GM19455 (cell line): ENCODE results near the gene AMELY.
"Not testable (repeated sequence)": the region's sequence is repeated elsewhere in the genome, so short reads cannot be mapped to it uniquely, and the experiment has no call there.

Experiments used
- ATAC-seq: cut with Tn5 transposase; IDR thresholded peaks from one replicate; pipeline ENCODE4 v1.9.1; 2021; ENCODE audit not compliant: unreplicated experiment

The AMELY gene

DNA sequence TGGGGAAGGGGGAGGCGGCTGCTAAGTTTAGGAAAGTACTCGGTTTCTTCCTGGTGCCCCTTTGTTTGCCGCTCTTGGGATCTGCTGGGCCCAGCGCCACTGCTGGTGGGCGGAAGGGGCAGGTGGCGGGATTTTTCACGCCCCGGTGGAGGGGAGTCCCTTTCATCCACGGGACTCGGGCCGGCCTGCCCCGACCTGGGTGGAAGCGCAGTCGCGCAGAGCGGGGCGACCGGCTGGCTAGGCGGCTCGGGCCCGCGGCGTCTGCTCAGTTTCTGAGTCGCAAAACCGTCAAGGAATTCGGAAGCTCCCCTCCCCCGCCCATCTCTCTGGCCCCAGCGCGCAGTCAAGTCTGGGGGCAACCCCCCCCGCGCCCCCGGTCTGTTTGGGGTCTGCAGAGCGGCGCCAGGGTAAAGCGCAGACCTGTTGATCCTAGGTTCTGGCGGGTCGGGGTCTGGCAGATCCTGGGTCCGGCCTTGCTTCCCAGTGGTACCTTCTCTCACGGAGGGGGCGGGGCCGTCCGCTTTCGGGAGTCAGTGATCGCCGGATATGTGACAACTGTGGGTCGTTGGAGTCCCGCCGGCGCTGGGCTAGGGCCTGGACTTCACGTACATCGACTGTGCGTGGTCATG lies at the start of gene AMELY:
Gene AMELY, minus strand, starts transcription at position 500 of the 629 bp plus-strand sequence. CDS start 39,144 bp downstream, outside the sequence.
- ATAC-seq, result no peak

GRCh38 chrY:6949947-6950346 lies 38.4 kb upstream of the AMELY start:
- no peak for ATAC-seq

DNA sequence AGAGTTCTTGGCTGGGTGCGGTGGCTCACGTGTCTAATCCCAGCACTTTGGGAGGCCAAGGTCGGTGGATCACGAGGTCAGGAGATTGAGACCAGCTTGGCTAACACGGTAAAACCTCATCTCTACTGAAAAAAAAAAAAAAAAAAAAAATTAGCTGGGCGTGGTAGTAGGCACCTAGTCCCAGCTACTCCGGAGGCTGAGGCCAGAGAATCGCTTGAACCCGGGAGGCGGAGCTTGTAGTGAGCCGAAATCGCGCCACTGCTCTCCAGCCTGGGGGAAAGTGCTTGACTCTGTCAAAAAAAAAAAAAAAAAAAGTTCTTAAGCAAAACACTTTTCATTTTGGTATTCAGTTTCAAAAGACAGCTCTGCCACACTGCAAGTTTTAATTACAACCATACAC lies 36.8 kb upstream of the AMELY start:
- no peak for ATAC-seq

DNA sequence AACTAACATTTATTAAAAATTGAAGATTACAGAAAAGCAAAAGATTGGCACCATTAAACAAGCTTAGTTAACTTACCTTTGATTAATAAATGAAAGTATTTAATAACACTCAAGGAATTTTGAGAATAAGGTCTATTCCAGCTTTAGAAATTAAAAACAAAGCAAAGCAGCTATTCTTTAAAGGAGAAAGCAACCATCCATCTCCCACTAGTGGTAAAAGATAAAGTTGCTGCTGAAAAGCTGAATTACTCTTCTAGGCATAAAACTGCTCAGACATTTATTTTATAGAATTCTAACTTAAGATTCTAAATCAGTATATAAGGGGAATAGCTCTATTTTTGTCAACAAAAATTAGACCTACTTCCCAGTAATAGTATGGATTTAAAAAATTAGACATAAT lies 36.1 kb upstream of the AMELY start:
- no peak for ATAC-seq

DNA sequence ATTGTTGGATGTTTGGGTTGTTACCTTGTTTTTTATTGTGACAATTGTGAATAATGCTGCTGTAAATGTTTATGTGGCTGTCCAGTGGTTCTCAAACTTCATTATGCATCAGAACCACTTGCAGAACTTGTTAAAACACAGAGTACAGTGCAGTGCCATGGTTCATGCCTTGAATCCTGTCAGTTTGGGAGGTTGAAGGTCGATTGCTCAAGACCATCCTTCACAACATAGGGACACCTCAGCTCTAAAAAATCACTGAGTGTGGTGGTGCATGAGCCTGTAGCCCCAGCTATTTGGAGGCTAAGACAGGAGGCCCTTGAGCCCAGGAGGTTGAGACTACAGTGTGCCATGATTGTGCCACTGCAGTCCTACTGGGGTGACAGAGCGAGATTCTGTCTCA lies 23.9 kb upstream of the AMELY start:
- no peak for ATAC-seq

- ATAC-seq, result no peak
These were observed 20.3 kb upstream of the AMELY start for GRCh38 chrY:6931779-6932396.

DNA sequence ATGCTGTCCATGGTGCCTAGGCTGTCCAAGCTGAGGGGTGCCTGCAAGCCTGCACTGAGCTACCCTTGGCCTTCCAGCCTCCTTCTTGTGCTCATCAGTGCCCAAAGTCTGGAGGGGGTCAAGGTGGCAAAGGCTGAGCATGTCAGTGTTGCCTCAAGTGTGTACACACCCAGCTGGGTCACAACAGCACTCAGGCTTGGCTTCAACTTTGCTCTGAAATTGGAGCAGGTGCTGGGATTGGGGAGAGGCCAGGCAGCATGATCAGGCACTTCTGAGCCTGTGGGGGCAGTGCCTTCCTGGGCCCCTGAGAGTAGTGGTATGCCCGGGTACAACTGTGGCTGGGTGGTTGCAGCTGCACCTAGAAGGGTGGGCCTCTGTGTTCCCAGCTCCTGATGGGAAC lies 17.7 kb upstream of the AMELY start:
- no peak for ATAC-seq

DNA sequence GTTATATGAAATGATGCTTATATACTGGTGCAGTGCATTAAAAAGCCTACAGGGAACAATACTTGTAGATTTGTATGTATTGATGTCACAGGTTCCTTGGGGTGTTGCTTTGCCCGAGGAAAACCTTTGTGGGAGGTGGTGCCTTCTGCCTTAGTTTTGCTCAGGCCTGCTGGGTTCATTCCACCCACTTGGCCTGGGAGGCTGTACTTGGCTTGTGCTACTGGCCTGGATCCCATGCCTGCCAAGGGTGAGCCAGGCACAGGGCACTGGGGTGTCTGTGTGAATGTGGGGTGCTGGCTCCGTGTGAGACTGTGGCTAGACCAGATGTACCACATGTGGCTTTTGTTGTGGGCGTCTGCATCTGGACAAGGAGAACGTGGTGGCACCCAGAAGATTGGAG lies 16.7 kb upstream of the AMELY start:
- ATAC-seq, result no peak

DNA sequence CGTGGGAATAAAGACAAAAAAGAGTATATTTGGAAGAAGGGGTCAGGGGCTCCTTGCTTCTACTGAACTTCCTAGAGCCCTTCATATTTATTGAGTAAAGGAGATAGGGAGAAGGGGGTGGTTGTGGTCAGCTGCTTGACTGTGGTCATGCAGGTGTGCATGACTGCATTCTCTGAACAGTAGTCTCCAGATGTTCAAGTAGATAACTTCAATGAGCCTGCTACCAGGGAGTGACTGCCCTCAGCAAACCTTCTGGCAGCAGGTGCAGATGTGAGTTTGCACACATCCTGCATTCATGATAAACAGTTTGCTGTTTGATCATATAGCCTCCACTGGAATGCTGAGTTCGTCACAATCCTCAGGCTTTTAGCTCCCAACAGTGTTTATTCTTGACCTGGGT lies 9.5 kb upstream of the AMELY start:
- no peak for ATAC-seq

GRCh38 chrY:6913362-6913761 lies 1.8 kb upstream of the AMELY start:
- no peak for ATAC-seq

DNA sequence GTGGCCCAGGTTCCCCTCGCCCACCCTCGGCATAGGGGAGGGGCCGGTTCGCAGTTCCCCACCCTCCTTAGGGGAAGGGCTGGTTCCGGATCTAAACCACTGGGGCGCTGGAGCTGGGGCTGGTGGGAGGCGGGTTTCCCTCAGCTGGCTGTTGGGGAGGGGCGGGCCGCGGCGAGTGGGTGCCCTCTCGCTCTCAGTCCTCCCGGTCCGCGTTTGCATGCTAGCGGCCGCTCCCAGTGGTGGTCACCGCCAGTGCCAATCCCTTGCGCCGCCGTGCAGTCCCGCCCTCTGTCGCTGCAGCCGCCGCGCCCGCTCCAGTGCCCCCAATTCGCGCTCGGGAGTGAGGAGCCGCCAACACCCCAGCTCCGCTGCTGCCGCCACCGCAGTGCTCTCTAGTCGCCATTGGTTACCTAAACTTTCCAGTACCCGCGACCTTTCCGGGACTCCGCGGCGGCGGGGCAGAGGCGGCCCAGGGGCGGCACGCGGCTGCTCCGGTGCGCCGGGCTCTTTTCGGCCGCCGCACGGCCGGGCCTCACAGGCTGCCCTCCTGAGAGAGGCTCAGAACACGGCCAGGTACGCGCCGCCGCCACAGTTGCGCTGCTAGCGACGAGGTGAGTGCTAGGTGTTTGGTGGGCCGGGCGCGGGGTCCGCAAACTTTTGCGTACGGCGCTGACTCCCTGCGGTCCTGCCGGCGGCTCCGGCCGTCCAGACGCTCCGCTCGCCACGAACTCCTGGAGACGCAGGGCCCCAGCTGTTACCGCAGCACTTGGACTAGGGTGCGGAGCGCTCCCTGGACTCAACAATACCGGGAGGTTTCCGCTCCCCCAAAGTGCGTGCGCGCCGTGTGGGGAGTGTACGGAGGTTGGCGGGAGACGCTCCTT lies 940 bp downstream of the AMELY start, which contains the start of gene TBL1Y:
Gene TBL1Y, plus strand, starts transcription at position 326 of the 881 bp plus-strand sequence. CDS start 114,388 bp downstream, outside the sequence.
- ATAC-seq, result no peak

- no peak for ATAC-seq
These were observed 1.7 kb downstream of the AMELY start for GRCh38 chrY:6909856-6910255.

DNA sequence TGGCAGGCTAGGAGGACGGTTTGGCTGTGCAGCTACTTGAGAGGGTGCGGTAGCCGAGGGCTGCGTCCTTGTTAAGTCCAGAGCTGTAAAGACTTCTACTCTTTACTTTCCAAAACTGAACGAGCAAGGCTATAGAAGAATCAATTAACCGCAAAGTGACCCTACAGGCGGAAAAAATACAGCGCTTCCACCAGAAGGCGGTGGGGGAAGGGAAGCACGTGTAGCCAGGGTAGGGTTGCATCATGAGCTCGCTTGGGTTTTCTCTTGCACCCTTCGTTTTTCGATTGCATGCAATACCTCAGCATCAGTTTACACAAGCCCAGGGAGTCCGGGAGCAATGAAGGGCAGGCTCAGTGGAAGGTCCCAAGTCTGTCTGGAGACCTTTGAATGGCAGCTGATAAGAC lies 2.4 kb downstream of the AMELY start:
- ATAC-seq, result no peak

- not testable (repeated sequence) for ATAC-seq
These were observed 3.5 kb downstream of the AMELY start for GRCh38 chrY:6908021-6908420.

GRCh38 chrY:6907591-6907990 lies 4.0 kb downstream of the AMELY start:
- ATAC-seq, result no peak

DNA sequence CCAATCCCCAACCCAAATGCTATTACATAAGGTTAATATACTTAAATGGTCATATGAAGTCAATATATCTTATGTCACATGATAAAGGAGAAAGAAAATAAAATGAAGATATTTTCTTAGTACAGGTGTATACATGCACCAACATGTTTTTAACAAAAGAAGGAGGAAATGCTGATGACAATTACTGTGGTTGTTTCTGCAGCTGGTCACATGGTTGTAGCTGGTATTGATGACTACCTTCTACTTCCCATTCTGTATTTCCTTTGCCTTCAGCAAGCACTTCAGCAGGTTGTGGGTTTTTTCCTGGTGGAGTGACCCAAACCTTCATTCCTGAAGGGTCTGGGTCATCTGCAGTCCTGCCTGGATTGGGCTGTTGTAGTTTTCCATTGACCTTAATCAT lies 9.4 kb downstream of the AMELY start:
- not testable (repeated sequence) for ATAC-seq

DNA sequence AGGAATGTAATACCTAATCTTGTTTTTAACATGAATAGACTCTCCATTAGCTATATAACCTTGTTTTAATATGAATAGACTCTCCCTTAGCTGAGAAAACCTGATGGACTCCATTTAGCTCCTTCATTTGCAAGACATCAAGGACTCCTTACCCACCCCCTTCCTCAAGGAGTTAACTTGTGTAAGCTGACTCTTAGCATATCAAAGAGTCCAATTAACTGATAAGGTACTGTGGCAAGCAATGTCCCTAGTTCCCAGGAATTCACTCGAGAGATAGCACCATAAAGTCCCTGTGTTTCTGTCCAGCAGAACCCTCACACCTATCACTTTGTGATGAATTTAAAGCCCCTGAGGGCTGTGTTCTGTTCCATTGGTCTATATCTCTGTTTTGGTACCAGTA lies 16.3 kb downstream of the AMELY start:
- no peak for ATAC-seq

- no peak for ATAC-seq
These were observed 17.1 kb downstream of the AMELY start for GRCh38 chrY:6894496-6894895.

DNA sequence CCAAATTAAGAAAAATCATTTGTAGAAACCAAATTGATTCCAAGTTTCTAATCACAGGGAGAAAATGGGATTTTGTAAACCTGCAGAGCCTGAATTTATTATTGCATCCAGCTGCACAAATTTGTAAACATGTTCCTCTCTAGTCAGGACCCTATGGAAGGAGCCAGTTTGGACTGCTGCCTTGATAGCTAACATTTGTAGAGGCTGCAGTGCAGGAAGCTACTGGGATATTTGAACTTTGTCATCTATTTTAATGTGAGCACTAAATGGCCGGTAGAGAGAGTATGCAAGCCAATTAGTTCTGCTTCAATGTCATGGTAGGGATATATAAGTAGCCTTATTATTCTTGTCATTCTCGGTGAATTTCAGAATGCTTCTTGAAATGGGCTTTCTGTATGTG lies 62.2 kb downstream of the AMELY start:
- ATAC-seq, result no peak

DNA sequence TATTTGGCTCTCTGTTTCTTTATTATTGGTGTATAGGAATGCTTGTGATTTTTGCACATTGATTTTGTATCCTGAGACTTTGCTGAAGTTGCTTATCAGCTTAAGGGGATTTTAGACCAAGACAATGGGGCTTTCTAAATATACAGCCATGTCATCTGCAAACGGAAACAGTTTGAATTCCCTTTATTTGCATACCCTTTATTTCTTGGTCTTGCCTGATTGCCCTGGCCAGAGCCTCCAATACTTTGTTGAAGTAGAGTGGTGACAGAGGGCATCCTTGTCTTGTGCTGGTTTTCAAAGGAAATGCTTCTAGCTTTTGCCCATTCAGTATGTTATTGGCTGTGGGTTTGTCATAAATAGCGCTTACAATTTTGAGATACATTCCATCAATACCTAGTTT lies 68.9 kb downstream of the AMELY start:
- not testable (repeated sequence) for ATAC-seq
